Upper lobe of left lung (tissue), 4 donors: ENCODE data around the gene CCDC158.
"Not testable (repeated sequence)": the region's sequence is repeated elsewhere in the genome, so short reads cannot be mapped to it uniquely, and the experiment has no call there.

Experiments used
- CTCF ChIP-seq, 6 experiments: fragments of 450-650 bp in 4 of 6; fragments of 200-600 bp in 2 of 6; sonication (generic) in 2 of 6; IDR thresholded peaks; one replicate each; pipeline ENCODE4 v1.5.1; 2016 to 2019; ENCODE audit warnings: antibody characterized with exemption in 6 of 6
- POLR2A ChIP-seq, 4 donors: fragments of 450-650 bp; IDR thresholded peaks; one replicate each; pipeline ENCODE4 v1.5.1; 2016 to 2017; ENCODE audit warnings: antibody characterized with exemption in 4 of 4, mild to moderate bottlenecking in 2 of 4
- POLR2AphosphoS5 ChIP-seq, 2 donors: sonication (generic); formaldehyde crosslinking; IDR thresholded peaks; one replicate each; pipeline ENCODE4 v1.5.1; 2017; ENCODE audit warnings: antibody characterized with exemption in 2 of 2

DNA sequence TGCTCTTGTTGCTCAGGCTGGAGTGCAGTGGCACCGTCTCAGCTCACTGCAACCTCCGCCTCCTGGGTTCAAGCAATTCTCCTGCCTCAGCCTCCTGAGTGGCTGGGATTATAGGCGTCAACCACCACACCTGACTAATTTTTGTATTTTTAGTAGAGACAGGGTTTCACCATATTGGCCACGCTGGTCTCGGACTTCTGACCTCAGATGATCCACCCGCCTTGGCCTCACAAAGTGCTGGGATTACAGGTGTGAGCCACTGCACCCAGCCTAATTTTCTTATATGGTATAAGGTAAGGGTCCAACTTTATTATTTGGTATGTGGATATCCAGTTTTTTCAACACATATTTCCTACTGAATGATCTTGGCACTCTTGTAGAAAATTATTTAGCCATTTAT lies 33.1 kb upstream of the CCDC158 start:
- not testable (repeated sequence) for TF ChIP-seq CTCF, POLR2A, POLR2AphosphoS5 (IDR thresholded peaks at IDR 0.05)
